MM.1S (cell line): Measurements from ENCODE around the gene MRPS23.

ENCODE experiments used
- EZH2 ChIP-seq: fragments of 300-600 bp; sonication (generic); optimal IDR thresholded peaks from 2 replicates; pipeline ENCODE3; 2017; ENCODE audit warnings: low read depth, mild to moderate bottlenecking, antibody characterized with exemption, low read length, mixed read lengths
- EZH2phosphoT487 ChIP-seq: fragments of 300-600 bp; sonication (generic); IDR thresholded peaks from 2 replicates; pipeline ENCODE4 v1.6.1; 2018; ENCODE audit warnings: antibody characterized with exemption, low read length
- TF ChIP-seq, protein P1 (sequence below): fragments of 300-600 bp; sonication (generic); IDR thresholded peaks from 2 replicates; pipeline ENCODE4 v1.5.1; 2016; ENCODE audit warnings: antibody characterized with exemption, low read length, mixed read lengths

GRCh38 chr17:57867126-57867525, 17.3 kb upstream of the MRPS23 start:
- TF ChIP-seq, protein P1, sequence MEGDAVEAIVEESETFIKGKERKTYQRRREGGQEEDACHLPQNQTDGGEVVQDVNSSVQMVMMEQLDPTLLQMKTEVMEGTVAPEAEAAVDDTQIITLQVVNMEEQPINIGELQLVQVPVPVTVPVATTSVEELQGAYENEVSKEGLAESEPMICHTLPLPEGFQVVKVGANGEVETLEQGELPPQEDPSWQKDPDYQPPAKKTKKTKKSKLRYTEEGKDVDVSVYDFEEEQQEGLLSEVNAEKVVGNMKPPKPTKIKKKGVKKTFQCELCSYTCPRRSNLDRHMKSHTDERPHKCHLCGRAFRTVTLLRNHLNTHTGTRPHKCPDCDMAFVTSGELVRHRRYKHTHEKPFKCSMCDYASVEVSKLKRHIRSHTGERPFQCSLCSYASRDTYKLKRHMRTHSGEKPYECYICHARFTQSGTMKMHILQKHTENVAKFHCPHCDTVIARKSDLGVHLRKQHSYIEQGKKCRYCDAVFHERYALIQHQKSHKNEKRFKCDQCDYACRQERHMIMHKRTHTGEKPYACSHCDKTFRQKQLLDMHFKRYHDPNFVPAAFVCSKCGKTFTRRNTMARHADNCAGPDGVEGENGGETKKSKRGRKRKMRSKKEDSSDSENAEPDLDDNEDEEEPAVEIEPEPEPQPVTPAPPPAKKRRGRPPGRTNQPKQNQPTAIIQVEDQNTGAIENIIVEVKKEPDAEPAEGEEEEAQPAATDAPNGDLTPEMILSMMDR, result no peak
- TF ChIP-seq EZH2phosphoT487, result no peak
- no peak for TF ChIP-seq EZH2
